ENCODE data around the gene ZNF808. TPM values are rescaled to one million over a fixed set of nuclear protein-coding genes. Genes with fewer than 3 reads are reported as not detected.
"Not testable (repeated sequence)": the region's sequence is repeated elsewhere in the genome, so short reads cannot be mapped to it uniquely, and the experiment has no call there.

The ZNF808 gene
- total RNA-seq, 1 donor: 23.3 TPM

DNA sequence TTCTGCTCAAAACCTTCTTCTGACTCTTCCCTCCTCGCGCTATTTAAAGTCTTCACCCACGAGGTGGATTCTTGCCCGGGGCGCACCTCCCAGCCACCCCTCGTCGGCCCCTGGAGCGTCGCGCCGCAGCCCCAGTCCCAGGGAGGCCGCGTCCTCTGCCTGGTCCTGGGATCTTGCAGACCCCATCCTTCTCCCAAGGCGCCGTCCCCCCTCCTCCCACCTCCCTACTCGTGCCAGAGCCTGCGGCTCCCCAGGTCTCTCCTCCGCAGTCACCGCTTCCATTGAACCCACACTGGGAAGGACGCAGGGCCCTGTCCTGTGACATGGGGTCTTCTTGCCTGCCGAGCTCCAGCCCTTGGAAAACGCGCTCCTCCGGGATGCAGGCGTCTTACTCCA lies 486 bp downstream of the ZNF808 start:
- no peak for DNase-seq (ENCODE audit: low read depth)
- TF ChIP-seq, protein P1, sequence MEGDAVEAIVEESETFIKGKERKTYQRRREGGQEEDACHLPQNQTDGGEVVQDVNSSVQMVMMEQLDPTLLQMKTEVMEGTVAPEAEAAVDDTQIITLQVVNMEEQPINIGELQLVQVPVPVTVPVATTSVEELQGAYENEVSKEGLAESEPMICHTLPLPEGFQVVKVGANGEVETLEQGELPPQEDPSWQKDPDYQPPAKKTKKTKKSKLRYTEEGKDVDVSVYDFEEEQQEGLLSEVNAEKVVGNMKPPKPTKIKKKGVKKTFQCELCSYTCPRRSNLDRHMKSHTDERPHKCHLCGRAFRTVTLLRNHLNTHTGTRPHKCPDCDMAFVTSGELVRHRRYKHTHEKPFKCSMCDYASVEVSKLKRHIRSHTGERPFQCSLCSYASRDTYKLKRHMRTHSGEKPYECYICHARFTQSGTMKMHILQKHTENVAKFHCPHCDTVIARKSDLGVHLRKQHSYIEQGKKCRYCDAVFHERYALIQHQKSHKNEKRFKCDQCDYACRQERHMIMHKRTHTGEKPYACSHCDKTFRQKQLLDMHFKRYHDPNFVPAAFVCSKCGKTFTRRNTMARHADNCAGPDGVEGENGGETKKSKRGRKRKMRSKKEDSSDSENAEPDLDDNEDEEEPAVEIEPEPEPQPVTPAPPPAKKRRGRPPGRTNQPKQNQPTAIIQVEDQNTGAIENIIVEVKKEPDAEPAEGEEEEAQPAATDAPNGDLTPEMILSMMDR (IDR thresholded peaks at IDR 0.05; ENCODE audit: insufficient read depth, low read depth, low read length): no peak
- H3K4me3 ChIP-seq (ENCODE audit: low read depth, low read length): peak overlapping the region; percentile 82

DNA sequence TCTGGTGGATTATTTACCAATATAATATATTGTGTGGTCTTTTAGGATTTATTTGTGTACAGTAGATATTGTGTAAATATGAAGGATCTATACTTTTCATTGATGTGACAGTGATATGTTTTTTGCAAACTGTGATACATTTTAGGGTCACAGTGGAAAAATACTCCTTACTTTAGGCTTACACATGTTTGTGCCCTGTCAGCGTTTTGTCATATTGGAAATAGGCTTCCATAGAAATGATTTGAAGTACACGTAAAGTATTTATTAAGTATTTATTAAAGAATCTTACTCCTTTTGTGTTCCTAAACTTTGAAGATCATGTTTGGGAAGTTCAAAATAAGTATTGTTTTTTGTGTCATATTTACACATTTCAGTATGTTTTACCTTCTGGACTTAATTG lies 5.0 kb downstream of the ZNF808 start:
- TF ChIP-seq, protein P1 (IDR thresholded peaks at IDR 0.05; ENCODE audit: insufficient read depth, low read depth, low read length): no peak
- no peak overlapping the region for H3K4me3 ChIP-seq (ENCODE audit: low read depth, low read length)
- no peak for DNase-seq (ENCODE audit: low read depth)

DNA sequence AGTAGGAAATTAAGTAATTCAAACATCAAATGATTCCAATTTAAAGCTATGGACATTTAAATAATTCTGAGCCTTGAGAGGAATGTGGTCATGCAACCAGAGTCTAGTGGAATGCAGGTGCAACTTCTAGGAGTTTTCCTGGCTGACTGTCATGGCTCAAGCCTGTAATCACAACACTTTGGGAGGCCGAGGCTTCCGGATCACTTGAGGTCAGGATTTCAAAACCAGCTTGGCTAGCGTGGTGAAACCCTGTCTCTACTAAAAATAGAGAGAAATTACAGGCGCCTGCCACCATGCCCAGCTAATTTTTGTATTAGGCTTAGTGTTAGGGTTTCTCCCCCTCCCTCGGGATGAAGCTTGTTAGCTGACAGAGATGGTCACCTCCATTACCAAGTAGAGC lies 6.4 kb downstream of the ZNF808 start:
- TF ChIP-seq, protein P1 (IDR thresholded peaks at IDR 0.05; ENCODE audit: insufficient read depth, low read depth, low read length): no peak
- DNase-seq (ENCODE audit: low read depth): peak; percentile 3
- H3K4me3 ChIP-seq (ENCODE audit: low read depth, low read length): no peak overlapping the region

DNA sequence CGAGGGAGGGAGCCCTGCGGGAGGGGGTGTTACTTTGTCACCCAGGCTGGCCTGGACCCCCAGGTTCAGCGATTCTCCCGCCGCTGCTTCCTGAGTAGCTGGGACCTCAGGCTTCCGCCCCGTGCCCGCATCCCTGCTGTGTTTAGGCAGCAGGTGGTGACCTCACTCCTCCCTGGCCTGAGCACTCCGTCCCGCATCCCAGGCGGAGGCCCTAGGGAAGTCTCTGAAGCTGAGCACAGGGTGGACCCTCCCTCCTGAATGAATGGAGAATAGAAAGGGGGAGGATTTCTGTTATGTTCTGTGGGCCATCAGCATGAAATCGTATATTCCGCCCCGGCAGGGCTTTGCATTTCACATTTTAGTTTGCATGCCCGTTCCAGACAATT lies 7.9 kb downstream of the ZNF808 start:
- DNase-seq (ENCODE audit: low read depth): not testable (repeated sequence)
- peak overlapping the region; percentile 74 for H3K4me3 ChIP-seq (ENCODE audit: low read depth, low read length)

DNA sequence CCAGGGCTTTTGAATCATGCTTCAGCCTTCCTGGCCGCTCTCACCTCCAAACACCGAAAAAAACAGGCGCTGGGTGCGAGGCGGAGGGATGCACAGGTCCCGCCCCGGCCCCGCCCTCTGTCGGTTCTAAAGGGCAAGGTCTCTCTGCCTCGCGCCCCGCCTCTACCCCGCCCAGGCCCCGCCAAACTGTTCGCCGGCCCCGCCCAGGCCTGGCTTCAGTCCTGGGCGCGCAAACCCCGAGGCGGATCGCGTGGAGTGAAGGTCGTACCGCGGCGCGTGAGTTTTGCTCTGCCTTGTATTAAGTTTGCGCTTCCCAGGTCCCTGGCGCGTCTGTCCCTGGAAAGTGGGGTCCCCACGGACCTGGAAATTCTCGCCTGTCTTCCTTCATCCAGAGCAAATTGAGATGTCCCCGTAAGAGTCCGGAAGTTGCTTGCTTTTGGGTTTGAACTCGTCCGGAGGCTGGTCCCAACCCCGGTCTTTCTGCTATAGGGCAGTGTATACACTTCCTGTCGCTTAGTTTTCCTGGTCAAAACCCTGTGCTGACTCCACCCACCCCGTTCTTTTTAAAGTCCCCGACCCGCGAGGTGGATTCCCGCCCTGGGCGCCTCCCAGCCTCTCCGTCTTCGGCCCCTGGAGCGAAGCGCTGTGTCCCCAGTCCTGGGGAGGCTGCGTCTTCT lies 8.4 kb downstream of the ZNF808 start:
- DNase-seq (ENCODE audit: low read depth): peak; percentile 82
- TF ChIP-seq, protein P1 (IDR thresholded peaks at IDR 0.05; ENCODE audit: insufficient read depth, low read depth, low read length): peak; percentile 29
- H3K4me3 ChIP-seq (ENCODE audit: low read depth, low read length): peak overlapping the region; percentile 74

DNA sequence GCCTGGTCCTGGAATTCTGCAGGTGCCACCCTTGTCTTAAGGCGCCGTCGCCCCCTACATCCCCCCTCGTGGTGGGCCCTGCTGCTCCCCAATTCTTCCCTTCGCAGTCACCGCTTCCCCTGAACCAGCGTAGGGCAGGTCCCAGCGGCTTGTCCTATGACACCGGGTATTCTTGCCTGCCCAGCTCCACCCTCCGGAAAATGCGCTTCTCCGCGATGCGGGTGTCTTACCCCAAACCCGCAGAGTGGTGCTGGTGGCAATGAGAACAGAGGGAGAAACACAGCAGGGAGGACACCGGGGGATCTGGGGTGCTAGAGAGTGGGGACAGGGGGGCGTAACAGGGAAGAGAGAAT lies 9.0 kb downstream of the ZNF808 start:
- TF ChIP-seq, protein P1 (IDR thresholded peaks at IDR 0.05; ENCODE audit: insufficient read depth, low read depth, low read length): no peak
- peak overlapping the region; percentile 74 for H3K4me3 ChIP-seq (ENCODE audit: low read depth, low read length)
- DNase-seq (ENCODE audit: low read depth): no peak

DNA sequence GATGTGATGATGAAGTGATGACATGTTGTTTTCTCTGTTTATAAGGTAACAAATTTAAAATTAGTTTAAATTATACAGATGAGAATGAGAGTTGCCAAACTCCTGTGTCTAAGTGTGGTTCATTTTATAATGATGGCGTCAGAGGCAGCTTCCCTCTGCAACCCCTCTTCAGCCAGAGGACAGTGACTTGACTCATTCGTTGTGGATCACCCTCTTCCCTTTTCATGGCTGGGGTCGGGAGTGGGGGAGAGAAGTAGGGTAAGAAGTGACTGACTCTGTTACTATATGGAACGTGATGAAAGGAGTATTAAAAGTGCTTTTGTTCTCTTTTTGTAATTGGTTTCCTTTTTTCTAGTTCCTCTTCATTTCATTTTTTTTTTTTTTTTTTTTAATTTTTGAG lies 11.3 kb downstream of the ZNF808 start:
- DNase-seq (ENCODE audit: low read depth); H3K4me3 ChIP-seq (ENCODE audit: low read depth, low read length): not testable (repeated sequence)

DNA sequence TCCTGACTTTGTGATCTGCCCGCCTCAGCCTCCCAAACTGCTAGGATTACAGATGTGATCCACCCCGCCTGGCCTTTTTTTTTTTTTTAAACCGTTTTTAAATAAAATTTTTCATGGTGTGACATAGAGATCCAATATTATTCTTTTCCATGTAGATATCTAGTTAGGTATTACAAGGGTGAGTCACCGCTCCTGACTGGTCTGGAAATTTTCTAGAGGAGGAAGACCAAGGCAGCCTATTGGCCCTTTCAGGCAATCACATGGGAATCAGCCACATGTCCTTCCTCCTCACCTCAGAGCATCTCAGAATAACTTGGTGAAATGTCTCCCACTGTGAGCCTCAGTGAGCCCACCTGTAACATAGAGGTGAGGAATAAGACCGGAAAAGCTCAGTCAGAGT lies 13.7 kb downstream of the ZNF808 start:
- DNase-seq (ENCODE audit: low read depth); H3K4me3 ChIP-seq (ENCODE audit: low read depth, low read length): not testable (repeated sequence)

Measured in fibroblast of villous mesenchyme (primary cell).